Astrocyte (in vitro differentiated cells and primary cell): ENCODE measurements around the gene FBN2. TPM values are rescaled to one million over a fixed set of nuclear protein-coding genes. Genes with fewer than 3 reads are reported as not detected.

ENCODE experiments used
- DNase-seq: peaks from one replicate; pipeline ENCODE4 v3.0.0-alpha.2; 2010; ENCODE audit warnings: low read depth
- FAIRE-seq: peaks from 2 replicates; lab custom pipeline; 2011; peaks lifted over from hg19 to GRCh38; lab: Jason Lieb, UNC
- H2AFZ ChIP-seq: 2 replicates; pipeline ENCODE4 v1.6.0; 2012; ENCODE audit warnings: low read depth, low read length, inconsistent platforms
- H3K27ac ChIP-seq: 2 replicates; pipeline ENCODE4 v1.5.1; 2011; ENCODE audit warnings: low read depth, low read length, inconsistent platforms
- H3K27me3 ChIP-seq: 2 replicates; pipeline ENCODE4 v1.6.0; 2011; ENCODE audit warnings: low read length, inconsistent platforms; ENCODE audit not compliant: insufficient read depth
- H3K36me3 ChIP-seq: 2 replicates; pipeline ENCODE4 v1.5.1; 2011; ENCODE audit warnings: low read length, inconsistent platforms; ENCODE audit not compliant: insufficient read depth
- H3K4me1 ChIP-seq: 2 replicates; pipeline ENCODE4 v1.5.1; 2011; ENCODE audit warnings: low read length, inconsistent platforms; ENCODE audit not compliant: insufficient read depth
- H3K4me2 ChIP-seq: 2 replicates; pipeline ENCODE4 v1.6.0; 2012; ENCODE audit warnings: low read length, inconsistent platforms
- H3K4me3 ChIP-seq: 2 replicates; pipeline ENCODE4 v1.5.1; 2011; ENCODE audit warnings: low read depth, mild to moderate bottlenecking, low read length, inconsistent platforms; ENCODE audit not compliant: insufficient read depth
- H3K79me2 ChIP-seq: 2 replicates; pipeline ENCODE4 v1.6.0; 2012; ENCODE audit warnings: mild to moderate bottlenecking, low read length, inconsistent platforms; ENCODE audit not compliant: insufficient read depth
- H3K9ac ChIP-seq: 2 replicates; pipeline ENCODE4 v1.6.0; 2012; ENCODE audit warnings: mild to moderate bottlenecking, low read length, inconsistent platforms
- H3K9me3 ChIP-seq: 2 replicates; pipeline ENCODE4 v1.5.1; 2012; ENCODE audit warnings: low read depth, mild to moderate bottlenecking, low read length, inconsistent platforms; ENCODE audit not compliant: insufficient read depth
- H4K20me1 ChIP-seq: 2 replicates; pipeline ENCODE4 v1.6.0; 2012; ENCODE audit warnings: low read length, inconsistent platforms; ENCODE audit not compliant: insufficient read depth
- H3K27ac Mint-ChIP-seq: one replicate; pipeline ENCODE4 v1.8.0; 2021; ENCODE audit warnings: mild to moderate bottlenecking, mixed read lengths; ENCODE audit not compliant: unreplicated experiment
- H3K27me3 Mint-ChIP-seq: one replicate; pipeline ENCODE4 v1.8.0; 2021; ENCODE audit warnings: low read depth, mixed read lengths; ENCODE audit not compliant: unreplicated experiment
- H3K36me3 Mint-ChIP-seq: one replicate; pipeline ENCODE4 v1.8.0; 2021; ENCODE audit warnings: low read depth, mixed read lengths; ENCODE audit not compliant: unreplicated experiment
- H3K4me1 Mint-ChIP-seq: one replicate; pipeline ENCODE4 v1.8.0; 2021; ENCODE audit warnings: low read depth, mixed read lengths; ENCODE audit not compliant: unreplicated experiment
- H3K4me3 Mint-ChIP-seq: one replicate; pipeline ENCODE4 v1.8.0; 2021; ENCODE audit warnings: mild to moderate bottlenecking, moderate library complexity, mixed read lengths; ENCODE audit not compliant: unreplicated experiment
- H3K9me3 Mint-ChIP-seq: one replicate; pipeline ENCODE4 v1.8.0; 2021; ENCODE audit warnings: mild to moderate bottlenecking, mixed read lengths; ENCODE audit not compliant: unreplicated experiment
- CTCF ChIP-seq: IDR thresholded peaks from 2 replicates; pipeline ENCODE4 v1.5.1; 2011; ENCODE audit warnings: low read depth, mild to moderate bottlenecking, inconsistent platforms, low read length, moderate library complexity; ENCODE audit not compliant: insufficient read depth
- EZH2 ChIP-seq: IDR thresholded peaks from 2 replicates; pipeline ENCODE4 v1.6.1; 2012; ENCODE audit warnings: mild to moderate bottlenecking, low read length, inconsistent platforms; ENCODE audit not compliant: insufficient read depth
- total RNA-seq: library from RNA; stranded (reverse); gene quantifications from 2 replicates; pipeline ENCODE4 v1.2.1, GENCODE V29; 2021

FBN2 gene
- total RNA-seq, 1 donor from 2014 or later: 176 TPM

- Mint-ChIP-seq H3K27ac (no peak overlapping the region), H3K4me3 (no peak overlapping the region), H3K27me3 (no peaks in the 10 kb centered on the region), H3K4me1 (peaks cover 6% of the 10 kb centered on the region), H3K9me3 (no peaks in the 10 kb centered on the region), H3K36me3 (peaks cover 3% of the 10 kb centered on the region)
- Histone ChIP-seq H3K36me3 (no peaks in the 10 kb centered on the region), H3K4me3 (no peak overlapping the region), H3K4me1 (peaks cover 4% of the 10 kb centered on the region), H2AFZ (no peak overlapping the region), H3K4me2 (no peak overlapping the region), H3K27ac (no peak overlapping the region), H3K79me2 (no peaks in the 10 kb centered on the region), H3K27me3 (no peaks in the 10 kb centered on the region), H4K20me1 (no peaks in the 10 kb centered on the region), H3K9ac (no peak overlapping the region), H3K9me3 (no peaks in the 10 kb centered on the region)
- TF ChIP-seq CTCF (no peak), EZH2 (no peak)
- DNase-seq: no peak
- FAIRE-seq: no peak
Measured at GRCh38 chr5:128441941-128442350, 96.1 kb downstream of the FBN2 start.

GRCh38 chr5:128441165-128441564 is 96.9 kb downstream of the FBN2 start:
- DNase-seq (no peak), FAIRE-seq (no peak)
- Mint-ChIP-seq H3K9me3 (no peaks in the 10 kb centered on the region), H3K27me3 (no peaks in the 10 kb centered on the region), H3K4me1 (peaks cover 13% of the 10 kb centered on the region), H3K4me3 (no peak overlapping the region), H3K27ac (no peak overlapping the region), H3K36me3 (no peaks in the 10 kb centered on the region)
- Histone ChIP-seq H3K79me2 (no peaks in the 10 kb centered on the region), H3K4me2 (no peak overlapping the region), H4K20me1 (no peaks in the 10 kb centered on the region), H2AFZ (no peak overlapping the region), H3K4me1 (peaks cover 8% of the 10 kb centered on the region), H3K9ac (no peak overlapping the region), H3K9me3 (no peaks in the 10 kb centered on the region), H3K27me3 (no peaks in the 10 kb centered on the region), H3K27ac (no peak overlapping the region), H3K4me3 (no peak overlapping the region), H3K36me3 (no peaks in the 10 kb centered on the region)
- TF ChIP-seq CTCF (no peak), EZH2 (no peak)

GRCh38 chr5:128436749-128437188 is 101.3 kb downstream of the FBN2 start:
- H3K79me2 ChIP-seq: no peaks in the 10 kb centered on the region
- H3K4me1 ChIP-seq: peaks cover 8% of the 10 kb centered on the region
- TF ChIP-seq CTCF: no peak
- peaks cover 12% of the 10 kb centered on the region for H3K4me1 Mint-ChIP-seq
- H3K27me3 Mint-ChIP-seq: no peaks in the 10 kb centered on the region
- H3K9me3 Mint-ChIP-seq: no peaks in the 10 kb centered on the region
- H3K9ac ChIP-seq: no peak overlapping the region
- no peak overlapping the region for H3K4me3 Mint-ChIP-seq
- H3K4me3 ChIP-seq: no peak overlapping the region
- H3K27me3 ChIP-seq: no peaks in the 10 kb centered on the region
- H3K4me2 ChIP-seq: peak overlapping the region; percentile 35
- H3K36me3 Mint-ChIP-seq: peaks cover 1% of the 10 kb centered on the region
- no peaks in the 10 kb centered on the region for H3K9me3 ChIP-seq
- H3K36me3 ChIP-seq: no peaks in the 10 kb centered on the region
- no peaks in the 10 kb centered on the region for H4K20me1 ChIP-seq
- DNase-seq (peak; percentile 75), FAIRE-seq (peak; percentile 71)
- peak overlapping the region; percentile 98 for H3K27ac Mint-ChIP-seq
- peak overlapping the region; percentile 74 for H3K27ac ChIP-seq
- H2AFZ ChIP-seq: no peak overlapping the region
